ENCODE measurements around the gene VPS37D.

The VPS37D gene

DNA sequence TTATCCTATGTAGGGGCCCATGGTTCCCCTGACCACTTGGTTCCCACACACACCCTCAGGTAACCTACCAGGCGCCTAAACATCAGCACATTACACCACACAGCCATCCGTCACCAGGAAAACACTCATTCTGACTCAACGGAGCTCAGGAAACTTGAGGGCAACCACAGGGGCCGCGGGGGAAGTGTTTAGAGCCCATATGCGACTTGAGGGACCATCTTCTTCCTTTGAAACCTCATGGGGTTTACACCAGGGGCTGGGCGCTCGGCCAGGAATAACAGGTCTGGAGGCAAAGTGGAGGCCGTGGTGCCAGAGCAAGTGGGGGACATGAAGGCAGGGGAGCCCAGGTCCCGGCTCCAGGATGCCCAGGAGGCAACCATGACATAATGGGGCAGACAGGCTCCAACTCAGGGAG, 50.4 kb downstream of the VPS37D start:
- no peak overlapping the region for H3K27ac ChIP-seq (ENCODE audit: extremely low read depth, low read depth, low read length)
- H3K4me1 ChIP-seq (ENCODE audit: control insufficient read depth, insufficient read depth, low read length) = peaks cover 18% of the 10 kb centered on the region
- H3K4me3 ChIP-seq (ENCODE audit: low read depth, low read length) = no peak overlapping the region
- TF ChIP-seq KLF16 (tag by site-specific recombination; IDR thresholded peaks at IDR 0.05) (no peak), IKZF3 (tag by site-specific recombination; IDR thresholded peaks at IDR 0.05) (no peak), ZNF843 (tag by site-specific recombination; IDR thresholded peaks at IDR 0.05) (no peak), ZFHX2 (tag by site-specific recombination; conservative IDR thresholded peaks at IDR 0.05) (no peak), ZNF660 (tag by site-specific recombination; IDR thresholded peaks at IDR 0.05) (no peak), GFI1B (tag by site-specific recombination; IDR thresholded peaks at IDR 0.05) (no peak), ZXDB (tag by site-specific recombination; IDR thresholded peaks at IDR 0.05) (peak; percentile 76), ZNF621 (tag by site-specific recombination; IDR thresholded peaks at IDR 0.05) (no peak), EGR2 (tag by site-specific recombination; IDR thresholded peaks at IDR 0.05; ENCODE audit: low read depth) (no peak), ZBTB20 (tag by site-specific recombination; IDR thresholded peaks at IDR 0.05) (no peak), ZNF24 (tag by site-specific recombination; IDR thresholded peaks at IDR 0.05) (no peak), ZNF175 (tag by site-specific recombination; IDR thresholded peaks at IDR 0.05) (no peak), ZNF48 (tag by site-specific recombination; IDR thresholded peaks at IDR 0.05) (no peak), ZNF366 (tag by site-specific recombination; conservative IDR thresholded peaks at IDR 0.05) (0 out of 2 replicates have a peak, but pooled peaks have one; percentile 12), SP2 (tag by site-specific recombination; IDR thresholded peaks at IDR 0.05) (no peak), GLIS1 (tag by site-specific recombination; IDR thresholded peaks at IDR 0.05) (peak; percentile 99), ZNF600 (tag by site-specific recombination; IDR thresholded peaks at IDR 0.05) (peak; percentile 79), ZNF785 (tag by site-specific recombination; IDR thresholded peaks at IDR 0.05) (no peak), KLF9 (tag by site-specific recombination; IDR thresholded peaks at IDR 0.05; ENCODE audit: low read depth) (no peak), ZBTB21 (tag by site-specific recombination; IDR thresholded peaks at IDR 0.05) (no peak), ZNF776 (tag by site-specific recombination; IDR thresholded peaks at IDR 0.05; ENCODE audit: borderline replicate concordance) (no peak), MEIS1 (CRISPR knock-in tag; IDR thresholded peaks at IDR 0.05; ENCODE audit: borderline replicate concordance) (no peak)
- TF ChIP-seq, protein P1, sequence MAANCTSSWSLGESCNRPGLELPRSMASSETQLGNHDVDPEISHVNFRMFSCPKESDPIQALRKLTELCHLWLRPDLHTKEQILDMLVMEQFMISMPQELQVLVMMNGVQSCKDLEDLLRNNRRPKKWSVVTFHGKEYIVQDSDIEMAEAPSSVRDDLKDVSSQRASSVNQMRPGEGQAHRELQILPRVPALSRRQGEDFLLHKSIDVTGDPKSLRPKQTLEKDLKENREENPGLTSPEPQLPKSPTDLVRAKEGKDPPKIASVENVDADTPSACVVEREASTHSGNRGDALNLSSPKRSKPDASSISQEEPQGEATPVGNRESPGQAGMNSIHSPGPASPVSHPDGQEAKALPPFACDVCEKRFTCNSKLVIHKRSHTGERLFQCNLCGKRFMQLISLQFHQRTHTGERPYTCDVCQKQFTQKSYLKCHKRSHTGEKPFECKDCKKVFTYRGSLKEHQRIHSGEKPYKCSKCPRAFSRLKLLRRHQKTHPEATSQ (tag by site-specific recombination; IDR thresholded peaks at IDR 0.05) = no peak
- TF ChIP-seq, protein P2, sequence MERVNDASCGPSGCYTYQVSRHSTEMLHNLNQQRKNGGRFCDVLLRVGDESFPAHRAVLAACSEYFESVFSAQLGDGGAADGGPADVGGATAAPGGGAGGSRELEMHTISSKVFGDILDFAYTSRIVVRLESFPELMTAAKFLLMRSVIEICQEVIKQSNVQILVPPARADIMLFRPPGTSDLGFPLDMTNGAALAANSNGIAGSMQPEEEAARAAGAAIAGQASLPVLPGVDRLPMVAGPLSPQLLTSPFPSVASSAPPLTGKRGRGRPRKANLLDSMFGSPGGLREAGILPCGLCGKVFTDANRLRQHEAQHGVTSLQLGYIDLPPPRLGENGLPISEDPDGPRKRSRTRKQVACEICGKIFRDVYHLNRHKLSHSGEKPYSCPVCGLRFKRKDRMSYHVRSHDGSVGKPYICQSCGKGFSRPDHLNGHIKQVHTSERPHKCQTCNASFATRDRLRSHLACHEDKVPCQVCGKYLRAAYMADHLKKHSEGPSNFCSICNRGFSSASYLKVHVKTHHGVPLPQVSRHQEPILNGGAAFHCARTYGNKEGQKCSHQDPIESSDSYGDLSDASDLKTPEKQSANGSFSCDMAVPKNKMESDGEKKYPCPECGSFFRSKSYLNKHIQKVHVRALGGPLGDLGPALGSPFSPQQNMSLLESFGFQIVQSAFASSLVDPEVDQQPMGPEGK (tag by site-specific recombination; IDR thresholded peaks at IDR 0.05) = peak; percentile 47; the same call in 1 of the 2 replicates
- TF ChIP-seq, protein P3, sequence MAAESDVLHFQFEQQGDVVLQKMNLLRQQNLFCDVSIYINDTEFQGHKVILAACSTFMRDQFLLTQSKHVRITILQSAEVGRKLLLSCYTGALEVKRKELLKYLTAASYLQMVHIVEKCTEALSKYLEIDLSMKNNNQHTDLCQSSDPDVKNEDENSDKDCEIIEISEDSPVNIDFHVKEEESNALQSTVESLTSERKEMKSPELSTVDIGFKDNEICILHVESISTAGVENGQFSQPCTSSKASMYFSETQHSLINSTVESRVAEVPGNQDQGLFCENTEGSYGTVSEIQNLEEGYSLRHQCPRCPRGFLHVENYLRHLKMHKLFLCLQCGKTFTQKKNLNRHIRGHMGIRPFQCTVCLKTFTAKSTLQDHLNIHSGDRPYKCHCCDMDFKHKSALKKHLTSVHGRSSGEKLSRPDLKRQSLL (tag by site-specific recombination; IDR thresholded peaks at IDR 0.05) = peak; percentile 80
- TF ChIP-seq, protein P4, sequence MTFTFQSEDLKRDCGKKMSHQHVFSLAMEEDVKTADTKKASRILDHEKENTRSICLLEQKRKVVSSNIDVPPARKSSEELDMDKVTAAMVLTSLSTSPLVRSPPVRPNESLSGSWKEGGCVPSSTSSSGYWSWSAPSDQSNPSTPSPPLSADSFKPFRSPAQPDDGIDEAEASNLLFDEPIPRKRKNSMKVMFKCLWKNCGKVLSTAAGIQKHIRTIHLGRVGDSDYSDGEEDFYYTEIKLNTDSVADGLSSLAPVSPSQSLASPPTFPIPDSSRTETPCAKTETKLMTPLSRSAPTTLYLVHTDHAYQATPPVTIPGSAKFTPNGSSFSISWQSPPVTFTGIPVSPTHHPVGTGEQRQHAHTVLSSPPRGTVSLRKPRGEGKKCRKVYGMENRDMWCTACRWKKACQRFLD (tag by site-specific recombination; IDR thresholded peaks at IDR 0.05) = no peak
- TF ChIP-seq, protein P5, sequence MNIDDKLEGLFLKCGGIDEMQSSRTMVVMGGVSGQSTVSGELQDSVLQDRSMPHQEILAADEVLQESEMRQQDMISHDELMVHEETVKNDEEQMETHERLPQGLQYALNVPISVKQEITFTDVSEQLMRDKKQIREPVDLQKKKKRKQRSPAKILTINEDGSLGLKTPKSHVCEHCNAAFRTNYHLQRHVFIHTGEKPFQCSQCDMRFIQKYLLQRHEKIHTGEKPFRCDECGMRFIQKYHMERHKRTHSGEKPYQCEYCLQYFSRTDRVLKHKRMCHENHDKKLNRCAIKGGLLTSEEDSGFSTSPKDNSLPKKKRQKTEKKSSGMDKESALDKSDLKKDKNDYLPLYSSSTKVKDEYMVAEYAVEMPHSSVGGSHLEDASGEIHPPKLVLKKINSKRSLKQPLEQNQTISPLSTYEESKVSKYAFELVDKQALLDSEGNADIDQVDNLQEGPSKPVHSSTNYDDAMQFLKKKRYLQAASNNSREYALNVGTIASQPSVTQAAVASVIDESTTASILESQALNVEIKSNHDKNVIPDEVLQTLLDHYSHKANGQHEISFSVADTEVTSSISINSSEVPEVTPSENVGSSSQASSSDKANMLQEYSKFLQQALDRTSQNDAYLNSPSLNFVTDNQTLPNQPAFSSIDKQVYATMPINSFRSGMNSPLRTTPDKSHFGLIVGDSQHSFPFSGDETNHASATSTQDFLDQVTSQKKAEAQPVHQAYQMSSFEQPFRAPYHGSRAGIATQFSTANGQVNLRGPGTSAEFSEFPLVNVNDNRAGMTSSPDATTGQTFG (tag by site-specific recombination; IDR thresholded peaks at IDR 0.05; ENCODE audit: borderline replicate concordance) = no peak
- TF ChIP-seq, protein P6, sequence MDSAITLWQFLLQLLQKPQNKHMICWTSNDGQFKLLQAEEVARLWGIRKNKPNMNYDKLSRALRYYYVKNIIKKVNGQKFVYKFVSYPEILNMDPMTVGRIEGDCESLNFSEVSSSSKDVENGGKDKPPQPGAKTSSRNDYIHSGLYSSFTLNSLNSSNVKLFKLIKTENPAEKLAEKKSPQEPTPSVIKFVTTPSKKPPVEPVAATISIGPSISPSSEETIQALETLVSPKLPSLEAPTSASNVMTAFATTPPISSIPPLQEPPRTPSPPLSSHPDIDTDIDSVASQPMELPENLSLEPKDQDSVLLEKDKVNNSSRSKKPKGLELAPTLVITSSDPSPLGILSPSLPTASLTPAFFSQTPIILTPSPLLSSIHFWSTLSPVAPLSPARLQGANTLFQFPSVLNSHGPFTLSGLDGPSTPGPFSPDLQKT (IDR thresholded peaks at IDR 0.05; ENCODE audit: borderline replicate concordance, low read depth, low read length) = no peak
- TF ChIP-seq, protein P7, sequence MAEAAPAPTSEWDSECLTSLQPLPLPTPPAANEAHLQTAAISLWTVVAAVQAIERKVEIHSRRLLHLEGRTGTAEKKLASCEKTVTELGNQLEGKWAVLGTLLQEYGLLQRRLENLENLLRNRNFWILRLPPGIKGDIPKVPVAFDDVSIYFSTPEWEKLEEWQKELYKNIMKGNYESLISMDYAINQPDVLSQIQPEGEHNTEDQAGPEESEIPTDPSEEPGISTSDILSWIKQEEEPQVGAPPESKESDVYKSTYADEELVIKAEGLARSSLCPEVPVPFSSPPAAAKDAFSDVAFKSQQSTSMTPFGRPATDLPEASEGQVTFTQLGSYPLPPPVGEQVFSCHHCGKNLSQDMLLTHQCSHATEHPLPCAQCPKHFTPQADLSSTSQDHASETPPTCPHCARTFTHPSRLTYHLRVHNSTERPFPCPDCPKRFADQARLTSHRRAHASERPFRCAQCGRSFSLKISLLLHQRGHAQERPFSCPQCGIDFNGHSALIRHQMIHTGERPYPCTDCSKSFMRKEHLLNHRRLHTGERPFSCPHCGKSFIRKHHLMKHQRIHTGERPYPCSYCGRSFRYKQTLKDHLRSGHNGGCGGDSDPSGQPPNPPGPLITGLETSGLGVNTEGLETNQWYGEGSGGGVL (tag by site-specific recombination; IDR thresholded peaks at IDR 0.05) = peak; percentile 43; the same call in 1 of the 2 replicates

More for the DNA sequence above, 50.4 kb downstream of the VPS37D start:
- POLR2A ChIA-PET = no interaction called here
- Histone ChIP-seq H3K9me3 (ENCODE audit: control insufficient read depth, insufficient read depth, low read depth, low read length) (no peaks in the 10 kb centered on the region), H3K36me3 (ENCODE audit: control insufficient read depth in 2 of 2, insufficient read depth in 1 of 2, low read length in 2 of 2) (no peaks in the 10 kb centered on the region; a peak in 1 of 3 replicates)
- CTCF ChIA-PET = interaction anchor here (0.8 to 1.2 kb wide), 4 partner anchors 17 to 137 kb away, joined by 3 to 6 read pairs (median 4); no protein-coding TSS in a partner anchor

All from HEK293 (cell line).